Keratinocyte (primary cell): ENCODE measurements around the gene HEXB. TPM values are rescaled to one million over a fixed set of nuclear protein-coding genes. Genes with fewer than 3 reads are reported as not detected.

Source experiments
- DNase-seq: peaks from one replicate; pipeline ENCODE4 v3.0.0-alpha.2; 2011; ENCODE audit warnings: low read depth, missing footprints, low spot score
- FAIRE-seq: peaks from 2 replicates; lab custom pipeline; 2011; peaks lifted over from hg19 to GRCh38; lab: Jason Lieb, UNC
- H2AFZ ChIP-seq: 2 replicates; pipeline ENCODE4 v1.6.0; 2012; ENCODE audit warnings: low read length, control low read depth, inconsistent platforms; ENCODE audit not compliant: control insufficient read depth
- H3K27ac ChIP-seq: 2 replicates; pipeline ENCODE4 v1.5.1; 2011; ENCODE audit warnings: low read length; ENCODE audit not compliant: control insufficient read depth, insufficient read depth
- H3K27me3 ChIP-seq: 3 replicates; pipeline ENCODE4 v1.6.0; 2011; ENCODE audit warnings: low read length; ENCODE audit not compliant: control insufficient read depth, insufficient read depth; ENCODE audit errors: extremely low read depth
- H3K36me3 ChIP-seq, 2 experiments: 2 replicates in 1 of 2; 3 replicates in 1 of 2; pipeline ENCODE4 v1.5.1; 2011; ENCODE audit warnings: low read length in 2 of 2, mild to moderate bottlenecking in 1 of 2; ENCODE audit not compliant: control insufficient read depth in 2 of 2, insufficient read depth in 2 of 2; ENCODE audit errors: extremely low read depth in 1 of 2
- H3K4me1 ChIP-seq: 3 replicates; pipeline ENCODE4 v1.5.1; 2011; ENCODE audit warnings: low read length; ENCODE audit not compliant: control insufficient read depth, insufficient read depth; ENCODE audit errors: extremely low read depth
- H3K4me2 ChIP-seq: 3 replicates; pipeline ENCODE4 v1.6.0; 2011; ENCODE audit warnings: low read depth, low read length; ENCODE audit not compliant: control insufficient read depth, insufficient read depth; ENCODE audit errors: extremely low read depth
- H3K4me3 ChIP-seq, 3 experiments: fragments of 200-600 bp in 1 of 3; sonication (generic) in 1 of 3; 2 replicates in 2 of 3; 3 replicates in 1 of 3; pipeline ENCODE4 v1.5.1; 2011 to 2016; ENCODE audit warnings: low read length in 3 of 3, mild to moderate bottlenecking in 3 of 3, control low read depth in 2 of 3, inconsistent platforms in 1 of 3, low read depth in 1 of 3, mixed read lengths in 1 of 3, mixed run types in 1 of 3, moderate library complexity in 1 of 3; ENCODE audit not compliant: control insufficient read depth in 2 of 3, insufficient read depth in 2 of 3; ENCODE audit errors: extremely low read depth in 1 of 3
- H3K79me2 ChIP-seq: 2 replicates; pipeline ENCODE4 v1.6.0; 2012; ENCODE audit warnings: low read length; ENCODE audit not compliant: control insufficient read depth, insufficient read depth
- H3K9ac ChIP-seq: 3 replicates; pipeline ENCODE4 v1.6.0; 2011; ENCODE audit warnings: low read length; ENCODE audit not compliant: control insufficient read depth, insufficient read depth; ENCODE audit errors: extremely low read depth
- H3K9me1 ChIP-seq: 3 replicates; pipeline ENCODE4 v1.6.0; 2011; ENCODE audit warnings: low read length; ENCODE audit not compliant: control insufficient read depth, insufficient read depth; ENCODE audit errors: extremely low read depth
- H3K9me3 ChIP-seq: 2 replicates; pipeline ENCODE4 v1.5.1; 2012; ENCODE audit warnings: low read depth, low read length; ENCODE audit not compliant: control insufficient read depth
- H4K20me1 ChIP-seq: 3 replicates; pipeline ENCODE4 v1.6.0; 2011; ENCODE audit warnings: low read length; ENCODE audit not compliant: control insufficient read depth, insufficient read depth; ENCODE audit errors: extremely low read depth
- CTCF ChIP-seq, 3 experiments: IDR thresholded peaks in 1 of 3; conservative IDR thresholded peaks in 1 of 3; optimal IDR thresholded peaks in 1 of 3; 2 replicates in 2 of 3; 3 replicates in 1 of 3; pipeline versions ENCODE3 to v1.5.1; 2011; ENCODE audit warnings: low read length in 3 of 3, mild to moderate bottlenecking in 3 of 3, moderate library complexity in 2 of 3, control low read depth in 1 of 3, inconsistent platforms in 1 of 3; ENCODE audit not compliant: insufficient read depth in 2 of 3; ENCODE audit errors: extremely low read depth in 1 of 3
- EZH2 ChIP-seq: IDR thresholded peaks from one replicate; pipeline ENCODE4 v1.6.1; 2012; ENCODE audit warnings: inconsistent platforms, mild to moderate bottlenecking, low read length, moderate library complexity
- dilution Hi-C: fragments of 300-500 bp; cut with MboI; formaldehyde crosslinking; loops from one replicate; pipeline ENCODE4 v1.7.0; 2020; ENCODE audit warnings: low sequenced_read_pairs; ENCODE audit not compliant: extremely low pct_ligation_motif_present
- polyA minus RNA-seq, 3 experiments: library from RNA; depleted of rRNA, polyadenylated mRNA; stranded (reverse); fragments of >200 nt; gene quantifications; 1 replicate in 1 of 3; 2 replicates in 1 of 3; 3 replicates in 1 of 3; pipeline ENCODE4 v1.2.3, GENCODE V29; 2011
- polyA plus RNA-seq, 5 experiments: library from polyadenylated mRNA; depleted of rRNA in 3 of 5; stranded (reverse) in 3 of 5; stranded (forward) in 1 of 5; unstranded in 1 of 5; fragments of >200 nt; gene quantifications; 1 replicate in 1 of 5; 2 replicates in 3 of 5; 3 replicates in 1 of 5; pipeline versions ENCODE4 v1.2.1 to v1.2.3, GENCODE V29; 2011 to 2012; ENCODE audit warnings: missing spikeins in 2 of 5, low read depth in 1 of 5, low replicate concordance in 1 of 5

The HEXB gene
- polyA plus RNA-seq, result 103 to 192 TPM (median 134 TPM) in 3 replicates
- polyA plus RNA-seq (2011; ENCODE audit: low read depth), result 136 TPM
- polyA plus RNA-seq (2011; cell fraction: cytosol; rRNA removed), result 96.6 and 128 TPM in 2 replicates
- polyA plus RNA-seq (2011; cell fraction: nucleus; rRNA removed), result 131 and 237 TPM in 2 replicates
- polyA plus RNA-seq (2012; ENCODE audit: low replicate concordance), result 126 and 174 TPM in 2 replicates
- polyA minus RNA-seq, result 45.0 to 130 TPM (median 57.6 TPM) in 3 replicates
- 95.0 TPM for polyA minus RNA-seq (2011; cell fraction: cytosol; rRNA and poly(A)+ RNA removed)
- polyA minus RNA-seq (2011; cell fraction: nucleus; rRNA and poly(A)+ RNA removed), result 62.1 and 74.8 TPM in 2 replicates

- peak within 1 kb of the TSS; percentile 80 to 95 (median 84) for H3K4me3 ChIP-seq
- H3K27me3 ChIP-seq, result no peaks in the 10 kb centered on the region
- H3K4me2 ChIP-seq, result peak within 1 kb of the TSS; percentile 93
- DNase-seq (peak; percentile 38), FAIRE-seq (peak; percentile 59)
- peak within 1 kb of the TSS; percentile 80 for H3K27ac ChIP-seq
- H3K9me3 ChIP-seq, result no peaks in the 10 kb centered on the region
- peaks cover 5% of the 10 kb centered on the region for H3K9me1 ChIP-seq
- dilution Hi-C loops, result no loop called here
- no peaks in the 10 kb centered on the region for H4K20me1 ChIP-seq
- peak within 1 kb of the TSS; percentile 91 for H2AFZ ChIP-seq
- H3K9ac ChIP-seq, result peak within 1 kb of the TSS; percentile 89
- peaks cover 6 to 11% of the 10 kb centered on the region in 2 experiments for H3K36me3 ChIP-seq
- TF ChIP-seq EZH2, result no peak
- no peak for TF ChIP-seq CTCF (optimal IDR thresholded peaks at IDR 0.05 in 1 of 3, IDR thresholded peaks at IDR 0.05 in 1 of 3, conservative IDR thresholded peaks at IDR 0.05 in 1 of 3; ENCODE audit: extremely low read depth in 1 of 3, insufficient read depth in 2 of 3, low read length in 3 of 3)
- peaks cover 31% of the 10 kb centered on the region for H3K79me2 ChIP-seq
- H3K4me1 ChIP-seq, result peaks cover 22% of the 10 kb centered on the region
Observed at GRCh38 chr5:74684900-74685851, at the start of gene HEXB. TSS of gene HEXB (plus strand) at chr5:74685233. CDS start at chr5:74685261, 28 bp downstream.

GRCh38 chr5:74636149-74636548 is 48.9 kb upstream of the HEXB start:
- Histone ChIP-seq H3K4me1 (peaks cover 71% of the 10 kb centered on the region), H3K27ac (no peak overlapping the region)
- FAIRE-seq, result no peak

More at GRCh38 chr5:74636149-74636548, 48.9 kb upstream of the HEXB start:
- peaks cover 49% of the 10 kb centered on the region for H4K20me1 ChIP-seq
- no peaks in the 10 kb centered on the region for H3K9me3 ChIP-seq
- peaks cover 8% of the 10 kb centered on the region for H3K9me1 ChIP-seq
- H3K4me2 ChIP-seq, result no peak overlapping the region
- H2AFZ ChIP-seq, result no peak overlapping the region
- TF ChIP-seq EZH2 (no peak), CTCF (optimal IDR thresholded peaks at IDR 0.05 in 1 of 3, IDR thresholded peaks at IDR 0.05 in 1 of 3, conservative IDR thresholded peaks at IDR 0.05 in 1 of 3; ENCODE audit: extremely low read depth in 1 of 3, insufficient read depth in 2 of 3, low read length in 3 of 3) (no peak)
- dilution Hi-C loops, result no loop called here
- DNase-seq, result no peak
- no peaks in the 10 kb centered on the region for H3K27me3 ChIP-seq
- peaks cover 29 to 49% of the 10 kb centered on the region in 2 experiments for H3K36me3 ChIP-seq
- no peak overlapping the region for H3K9ac ChIP-seq
- peaks cover 81% of the 10 kb centered on the region for H3K79me2 ChIP-seq
- no peak overlapping the region for H3K4me3 ChIP-seq
